Mesothelial cell of epicardium (in vitro differentiated cells): ENCODE measurements around the gene TSPO. TPM values are rescaled to one million over a fixed set of nuclear protein-coding genes. Genes with fewer than 3 reads are reported as not detected.

Source experiments
- DNase-seq, 2 experiments: peaks; one replicate each; pipeline ENCODE4 v3.0.0; 2021; ENCODE audit warnings: low spot score in 2 of 2; ENCODE audit not compliant: unreplicated experiment in 2 of 2
- H3K27ac Mint-ChIP-seq: 2 replicates; pipeline ENCODE4 v1.8.0; 2021; ENCODE audit warnings: mixed read lengths
- H3K27me3 Mint-ChIP-seq: 2 replicates; pipeline ENCODE4 v1.8.0; 2021; ENCODE audit warnings: low read depth, mixed read lengths
- H3K36me3 Mint-ChIP-seq: 2 replicates; pipeline ENCODE4 v1.8.0; 2021; ENCODE audit warnings: mixed read lengths
- H3K4me1 Mint-ChIP-seq: 2 replicates; pipeline ENCODE4 v1.8.0; 2021; ENCODE audit warnings: mixed read lengths
- H3K4me3 Mint-ChIP-seq: 2 replicates; pipeline ENCODE4 v1.8.0; 2021; ENCODE audit warnings: mild to moderate bottlenecking, moderate library complexity, mixed read lengths
- H3K9me3 Mint-ChIP-seq: 2 replicates; pipeline ENCODE4 v1.8.0; 2021; ENCODE audit warnings: mixed read lengths
- total RNA-seq: library from RNA; stranded (reverse); gene quantifications from 3 replicates; pipeline ENCODE4 v1.2.1, GENCODE V29; 2021
- TF ChIP-seq, protein P1 (sequence below): fragments of 200-600 bp; sonication (generic); IDR thresholded peaks from one replicate; pipeline ENCODE4 v1.5.0; 2021; ENCODE audit warnings: antibody characterized with exemption; ENCODE audit not compliant: unreplicated experiment

TSPO gene
- total RNA-seq, 1 donor from 2014 or later: 44.9 TPM

DNA sequence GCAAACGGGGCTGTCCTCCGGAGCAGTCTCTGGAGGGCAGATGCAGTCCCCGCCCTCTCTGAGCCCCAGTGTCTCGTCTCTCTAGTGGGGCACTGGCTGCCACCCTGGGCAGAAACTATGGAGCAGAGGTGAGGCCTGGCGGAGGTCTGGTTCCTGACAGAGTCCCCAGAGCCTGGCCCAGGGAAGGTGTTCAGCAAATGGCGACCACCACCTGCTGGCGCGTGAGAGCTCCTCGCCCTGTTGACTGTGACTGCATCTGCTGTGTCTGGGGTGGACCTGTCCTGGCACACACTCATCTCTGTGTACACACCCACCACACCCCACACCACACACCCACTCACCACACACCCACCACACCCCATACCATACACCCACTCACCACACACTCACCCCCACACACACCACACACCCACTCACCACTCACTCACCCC, 53.9 kb downstream of the TSPO start:
- DNase-seq: no peak
- H3K9me3 Mint-ChIP-seq: no peaks in the 10 kb centered on the region
- TF ChIP-seq, protein P1, sequence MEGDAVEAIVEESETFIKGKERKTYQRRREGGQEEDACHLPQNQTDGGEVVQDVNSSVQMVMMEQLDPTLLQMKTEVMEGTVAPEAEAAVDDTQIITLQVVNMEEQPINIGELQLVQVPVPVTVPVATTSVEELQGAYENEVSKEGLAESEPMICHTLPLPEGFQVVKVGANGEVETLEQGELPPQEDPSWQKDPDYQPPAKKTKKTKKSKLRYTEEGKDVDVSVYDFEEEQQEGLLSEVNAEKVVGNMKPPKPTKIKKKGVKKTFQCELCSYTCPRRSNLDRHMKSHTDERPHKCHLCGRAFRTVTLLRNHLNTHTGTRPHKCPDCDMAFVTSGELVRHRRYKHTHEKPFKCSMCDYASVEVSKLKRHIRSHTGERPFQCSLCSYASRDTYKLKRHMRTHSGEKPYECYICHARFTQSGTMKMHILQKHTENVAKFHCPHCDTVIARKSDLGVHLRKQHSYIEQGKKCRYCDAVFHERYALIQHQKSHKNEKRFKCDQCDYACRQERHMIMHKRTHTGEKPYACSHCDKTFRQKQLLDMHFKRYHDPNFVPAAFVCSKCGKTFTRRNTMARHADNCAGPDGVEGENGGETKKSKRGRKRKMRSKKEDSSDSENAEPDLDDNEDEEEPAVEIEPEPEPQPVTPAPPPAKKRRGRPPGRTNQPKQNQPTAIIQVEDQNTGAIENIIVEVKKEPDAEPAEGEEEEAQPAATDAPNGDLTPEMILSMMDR: no peak
- H3K4me3 Mint-ChIP-seq: no peak overlapping the region
- no peak overlapping the region for H3K27ac Mint-ChIP-seq
- H3K36me3 Mint-ChIP-seq: no peaks in the 10 kb centered on the region
- H3K27me3 Mint-ChIP-seq: no peaks in the 10 kb centered on the region
- peaks cover 8% of the 10 kb centered on the region for H3K4me1 Mint-ChIP-seq

DNA sequence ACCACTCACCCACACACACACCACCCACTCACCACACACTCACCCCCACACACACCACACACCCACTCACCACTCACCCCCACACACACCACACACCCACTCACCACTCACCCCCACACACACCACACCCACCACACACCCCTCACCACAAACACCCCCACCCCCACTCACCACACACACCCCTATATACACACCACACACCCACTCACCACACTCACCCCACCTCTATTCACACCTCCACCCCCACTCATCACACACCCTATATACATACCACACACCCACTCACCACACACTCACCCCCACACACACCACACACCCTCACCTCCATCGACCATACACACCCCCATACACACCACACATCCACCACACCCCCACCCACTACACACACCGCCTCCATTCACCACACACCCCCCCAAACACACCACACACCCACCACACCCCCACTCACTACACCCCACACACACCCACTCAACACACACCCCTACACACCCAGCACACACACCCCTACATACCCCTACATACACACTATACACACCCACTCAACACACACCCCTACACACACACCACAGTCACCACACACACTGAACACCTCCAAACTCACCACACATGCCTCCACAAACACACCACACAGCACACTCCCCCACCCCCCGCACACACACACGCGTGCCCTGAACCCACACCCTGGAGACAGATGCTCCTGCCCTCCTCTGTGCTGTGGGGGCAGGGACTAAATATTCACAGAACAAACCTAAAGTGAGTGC, 54.6 kb downstream of the TSPO start:
- Mint-ChIP-seq H3K4me1 (peaks cover 8% of the 10 kb centered on the region), H3K36me3 (no peaks in the 10 kb centered on the region), H3K27me3 (no peaks in the 10 kb centered on the region), H3K27ac (no peak overlapping the region), H3K9me3 (no peaks in the 10 kb centered on the region), H3K4me3 (no peak overlapping the region)
- TF ChIP-seq, protein P1: no peak
- no peak for DNase-seq

DNA sequence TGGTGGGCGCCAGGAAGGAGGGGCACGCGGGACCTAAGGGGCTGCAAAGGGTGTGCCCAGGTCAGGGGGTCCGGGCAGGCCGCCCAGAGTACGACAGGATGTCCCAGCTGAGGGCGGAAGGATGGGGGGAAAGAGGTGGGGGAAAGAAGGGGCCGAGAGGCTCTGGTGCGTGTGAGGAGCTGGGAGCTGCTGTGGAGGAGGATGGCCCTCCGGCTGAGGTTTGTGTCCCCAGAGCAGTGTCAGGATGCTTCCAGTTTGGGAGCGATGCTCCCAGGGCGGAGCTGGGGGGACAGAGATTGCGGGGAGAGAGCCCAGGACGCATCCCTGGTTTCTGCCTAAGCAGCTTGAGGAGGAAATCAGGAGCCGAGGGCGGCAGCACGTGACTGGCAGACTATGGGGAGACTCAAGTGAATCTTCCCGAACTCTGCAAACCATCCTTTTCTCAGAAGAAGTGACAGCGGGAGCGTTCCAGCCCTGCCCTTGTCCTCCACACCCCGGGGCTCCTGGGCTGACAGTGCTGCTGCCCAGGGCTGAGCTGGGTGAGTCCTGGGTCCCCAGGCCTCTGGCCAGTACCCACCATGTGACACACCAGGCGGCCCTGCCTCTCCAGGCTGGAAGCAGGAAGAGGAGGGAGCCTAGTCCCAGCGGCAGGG, 55.3 kb downstream of the TSPO start:
- Mint-ChIP-seq H3K36me3 (no peaks in the 10 kb centered on the region), H3K27me3 (no peaks in the 10 kb centered on the region), H3K9me3 (no peaks in the 10 kb centered on the region), H3K4me3 (no peak overlapping the region), H3K4me1 (peaks cover 8% of the 10 kb centered on the region), H3K27ac (no peak overlapping the region)
- TF ChIP-seq, protein P1: no peak
- DNase-seq: no peak

DNA sequence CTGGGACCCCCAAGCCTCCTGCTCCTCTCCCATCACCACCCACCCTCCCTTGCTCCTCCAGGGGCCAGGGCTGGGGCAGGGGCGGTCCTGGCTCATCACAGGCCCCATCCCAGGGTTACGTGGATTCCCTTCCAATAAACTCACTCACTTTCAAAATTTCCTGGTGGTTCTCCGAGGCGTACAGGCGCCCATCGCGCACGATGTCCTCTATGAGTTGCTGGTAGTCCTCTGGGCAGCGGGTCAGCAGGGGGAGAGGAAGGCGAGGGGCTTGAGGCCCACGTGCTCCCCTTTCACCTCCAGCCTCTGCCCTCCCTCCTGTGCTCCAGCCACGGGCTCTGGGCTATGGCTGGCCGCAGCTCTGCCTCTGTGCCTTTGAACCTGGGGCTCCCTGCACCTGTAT, 56.0 kb downstream of the TSPO start:
- H3K9me3 Mint-ChIP-seq: no peaks in the 10 kb centered on the region
- peak overlapping the region; percentile 25 for H3K27ac Mint-ChIP-seq
- peaks cover 8% of the 10 kb centered on the region for H3K4me1 Mint-ChIP-seq

DNA sequence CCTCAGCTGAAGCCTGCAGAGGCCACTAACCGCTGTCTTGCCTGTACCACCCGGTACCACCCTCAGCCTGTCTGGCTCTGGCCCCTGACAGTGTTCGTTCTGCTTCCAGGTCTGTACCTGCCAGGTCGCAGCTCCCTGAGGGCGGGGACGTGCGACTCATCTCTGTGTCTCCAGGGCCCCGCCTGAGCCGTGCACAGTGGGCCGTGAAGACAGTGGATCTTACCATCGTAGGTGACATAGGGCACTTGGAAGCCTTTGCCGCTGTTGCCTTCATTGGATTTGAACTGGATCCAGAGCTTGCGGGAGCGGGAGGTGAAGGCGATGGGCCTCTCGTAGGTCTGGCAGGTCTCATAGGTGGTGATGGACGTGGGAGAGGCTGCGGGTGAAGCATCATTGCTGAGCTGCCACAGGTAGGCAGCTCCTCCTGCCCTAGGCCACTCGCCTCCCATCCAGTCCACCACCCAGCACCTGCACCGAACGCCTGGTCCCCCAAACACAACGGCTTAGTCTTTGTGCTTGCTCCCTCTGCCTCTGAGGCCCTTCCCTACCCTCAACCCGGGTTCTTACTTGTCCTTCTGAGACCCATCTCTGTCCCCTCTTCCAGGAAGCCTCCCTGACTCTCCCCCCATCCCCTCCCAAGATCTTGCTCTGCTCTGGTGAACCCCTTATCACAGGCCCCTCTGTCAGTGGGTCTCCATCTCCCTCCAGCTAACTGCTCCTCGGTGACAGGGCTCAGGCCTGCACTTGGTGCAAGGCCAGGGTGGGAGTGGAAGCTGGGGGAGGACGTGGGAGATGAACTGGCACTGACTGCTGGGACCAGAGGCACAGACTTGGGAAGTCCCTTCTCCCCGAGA, 56.7 kb downstream of the TSPO start:
- no peaks in the 10 kb centered on the region for H3K27me3 Mint-ChIP-seq
- no peaks in the 10 kb centered on the region for H3K36me3 Mint-ChIP-seq
- TF ChIP-seq, protein P1: no peak
- peaks cover 7% of the 10 kb centered on the region for H3K4me1 Mint-ChIP-seq
- H3K4me3 Mint-ChIP-seq: no peak overlapping the region
- DNase-seq: no peak
- peak overlapping the region; percentile 25 for H3K27ac Mint-ChIP-seq
- H3K9me3 Mint-ChIP-seq: no peaks in the 10 kb centered on the region

More for the DNA sequence above, 56.0 kb downstream of the TSPO start:
- TF ChIP-seq, protein P1: no peak
- Mint-ChIP-seq H3K36me3 (no peaks in the 10 kb centered on the region), H3K27me3 (no peaks in the 10 kb centered on the region), H3K4me3 (no peak overlapping the region)
- no peak for DNase-seq
